Karpas-422 (cell line): ENCODE data around the gene LGALSL. TPM values are rescaled to one million over a fixed set of nuclear protein-coding genes. Genes with fewer than 3 reads are reported as not detected.

Source experiments
- DNase-seq: peaks from one replicate; pipeline ENCODE4 v3.0.0-alpha.2; 2015
- H2AFZ ChIP-seq: fragments of 200-600 bp; sonication (generic); 2 replicates; pipeline ENCODE4 v1.6.1; 2014; ENCODE audit warnings: antibody characterized with exemption, low read length, mixed read lengths
- H3K27ac ChIP-seq: fragments of 200-600 bp; sonication (generic); 2 replicates; pipeline ENCODE4 v1.5.1; 2014; ENCODE audit warnings: mild to moderate bottlenecking, low read length, moderate library complexity
- H3K27me3 ChIP-seq: fragments of 200-600 bp; sonication (generic); 2 replicates; pipeline ENCODE4 v1.6.1; 2014; ENCODE audit warnings: low read length, mixed read lengths
- H3K36me3 ChIP-seq: fragments of 200-600 bp; sonication (generic); 2 replicates; pipeline ENCODE4 v1.6.1; 2014; ENCODE audit warnings: low read length, mixed read lengths; ENCODE audit not compliant: insufficient read depth
- H3K4me1 ChIP-seq: fragments of 200-600 bp; sonication (generic); 2 replicates; pipeline ENCODE4 v1.6.1; 2014; ENCODE audit warnings: mild to moderate bottlenecking, low read length, mixed read lengths
- H3K4me2 ChIP-seq: fragments of 200-600 bp; sonication (generic); 2 replicates; pipeline ENCODE4 v1.6.1; 2014; ENCODE audit warnings: low read length, low read depth, mild to moderate bottlenecking; ENCODE audit not compliant: poor library complexity, severe bottlenecking
- H3K4me3 ChIP-seq: fragments of 200-600 bp; sonication (generic); 2 replicates; pipeline ENCODE4 v1.5.1; 2014; ENCODE audit warnings: mild to moderate bottlenecking, antibody characterized with exemption, low read length, mixed read lengths
- H3K79me2 ChIP-seq: fragments of 200-600 bp; sonication (generic); 2 replicates; pipeline ENCODE4 v1.6.1; 2014; ENCODE audit warnings: mild to moderate bottlenecking, low read length, mixed read lengths
- H3K9ac ChIP-seq: fragments of 200-600 bp; sonication (generic); 2 replicates; pipeline ENCODE4 v1.6.0; 2014; ENCODE audit warnings: low read length
- H3K9me2 ChIP-seq: fragments of 200-600 bp; sonication (generic), shearing (Covaris generic); replicated peaks from 2 replicates; pipeline ENCODE4 v1.6.0; 2014; ENCODE audit warnings: mild to moderate bottlenecking, low read length, moderate library complexity; ENCODE audit not compliant: insufficient read depth
- H3K9me3 ChIP-seq: fragments of 300-700, 200-600 bp; sonication (generic); 2 replicates; pipeline ENCODE4 v1.6.1; 2014; ENCODE audit warnings: low read length, mixed read lengths
- H4K20me1 ChIP-seq: fragments of 200-600 bp; sonication (generic); 2 replicates; pipeline ENCODE4 v1.6.1; 2014; ENCODE audit warnings: mild to moderate bottlenecking, antibody characterized with exemption, low read length, low read depth; ENCODE audit not compliant: insufficient read depth
- total RNA-seq: library from RNA; depleted of rRNA; stranded (reverse); fragments of >200 nt; shearing (Covaris generic); gene quantifications from 2 replicates; pipeline ENCODE4 v1.2.3, GENCODE V29; 2014; ENCODE audit warnings: low replicate concordance

LGALSL gene
- total RNA-seq, 1 experiment from 2014 or later = 2.9 TPM

DNA sequence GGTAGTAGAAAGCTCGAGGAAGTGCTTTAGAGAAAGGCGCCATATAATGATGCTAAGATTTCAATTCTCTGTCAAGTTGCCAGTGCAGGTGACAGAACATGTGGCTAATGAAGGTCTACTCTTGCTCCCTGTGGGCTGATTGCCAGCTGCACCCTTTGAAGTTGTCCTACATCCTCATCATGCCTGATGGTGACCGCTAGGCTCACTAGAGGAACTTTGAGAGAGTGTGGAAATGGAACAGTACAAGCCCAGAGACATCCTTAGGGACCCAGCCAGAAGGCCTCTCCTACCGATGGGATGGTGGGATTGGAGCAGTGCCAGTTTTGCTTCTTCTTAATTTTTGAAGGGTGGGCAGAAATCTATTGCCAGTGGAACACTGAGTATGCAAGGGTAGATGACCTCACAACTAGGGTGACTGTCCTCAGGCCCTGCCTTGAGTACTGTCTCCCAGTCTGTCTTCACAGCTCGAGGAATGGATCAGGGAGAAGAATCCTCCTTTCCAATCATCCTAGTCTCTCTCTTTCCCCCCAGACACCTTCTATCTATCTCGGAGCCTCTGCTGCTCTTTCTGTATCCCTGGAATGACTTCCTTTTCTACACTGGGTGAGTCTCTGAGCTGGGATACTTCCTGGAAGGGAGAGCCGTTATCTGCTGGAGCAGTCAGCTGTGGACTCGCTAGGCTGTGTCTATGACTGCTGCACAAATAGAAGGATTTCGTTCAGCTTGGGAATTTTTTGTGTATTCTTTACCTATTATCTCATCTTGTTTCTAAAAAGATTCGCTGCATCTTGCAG, 33.5 kb downstream of the LGALSL start:
- H4K20me1 ChIP-seq = no peaks in the 10 kb centered on the region
- no peaks in the 10 kb centered on the region for H3K27me3 ChIP-seq
- no peak for DNase-seq
- H3K9ac ChIP-seq = no peak overlapping the region
- H3K79me2 ChIP-seq = no peaks in the 10 kb centered on the region
- H3K4me1 ChIP-seq = peaks cover 4% of the 10 kb centered on the region
- H2AFZ ChIP-seq = no peak overlapping the region
- H3K4me2 ChIP-seq = no peak overlapping the region
- no peaks in the 10 kb centered on the region for H3K9me3 ChIP-seq
- no peaks in the 10 kb centered on the region for H3K36me3 ChIP-seq
- H3K9me2 ChIP-seq = no peaks in the 10 kb centered on the region
- no peak overlapping the region for H3K27ac ChIP-seq
- no peak overlapping the region for H3K4me3 ChIP-seq

DNA sequence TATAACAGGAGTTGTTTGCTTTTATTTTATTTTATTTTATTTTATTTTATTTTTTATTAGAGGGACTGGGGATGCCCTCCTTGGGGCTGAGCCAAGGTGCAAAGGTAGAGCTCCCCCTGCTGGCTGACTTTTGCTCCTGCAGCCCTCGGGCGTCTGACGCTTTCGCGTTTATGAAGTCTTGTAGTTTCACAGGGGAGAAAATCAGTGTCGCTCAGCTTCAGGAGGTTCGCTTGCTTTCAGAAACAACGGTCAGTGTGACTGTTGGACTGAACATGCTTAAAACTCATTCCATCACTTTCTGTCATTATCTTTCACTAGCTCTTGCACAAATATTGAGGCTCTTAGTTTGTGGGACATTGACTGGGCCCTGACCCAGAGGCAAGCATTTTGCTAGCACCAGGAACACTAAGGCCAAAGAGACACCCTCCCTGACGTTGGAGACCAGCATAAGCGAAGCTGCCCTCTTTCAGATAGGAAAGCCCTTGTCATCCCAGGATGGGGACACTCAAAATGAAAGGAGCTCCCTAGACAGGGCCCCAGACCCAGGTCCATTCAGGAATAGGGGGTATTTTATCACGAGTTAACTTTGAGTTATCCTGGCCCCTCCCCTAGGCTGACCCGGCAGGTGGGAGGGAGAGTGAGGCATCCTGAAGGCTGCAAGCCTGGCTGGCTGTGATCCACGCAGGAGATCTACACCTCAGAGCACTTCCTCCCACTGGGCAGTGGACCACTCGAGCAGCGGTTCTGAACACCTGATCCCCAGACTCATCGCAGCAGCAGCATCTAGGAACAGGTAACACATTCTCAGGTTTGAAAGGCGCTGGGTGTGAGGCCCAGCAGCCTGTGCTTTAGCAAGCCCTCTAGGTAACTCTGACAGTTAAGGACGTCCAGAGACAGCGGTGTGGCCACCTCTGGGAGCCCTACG, 34.4 kb downstream of the LGALSL start:
- H4K20me1 ChIP-seq = no peaks in the 10 kb centered on the region
- no peaks in the 10 kb centered on the region for H3K9me2 ChIP-seq
- DNase-seq = peak; percentile 95
- no peak overlapping the region for H3K27ac ChIP-seq
- H3K79me2 ChIP-seq = no peaks in the 10 kb centered on the region
- H3K4me3 ChIP-seq = no peak overlapping the region
- no peaks in the 10 kb centered on the region for H3K9me3 ChIP-seq
- H3K4me1 ChIP-seq = peaks cover 4% of the 10 kb centered on the region
- no peaks in the 10 kb centered on the region for H3K36me3 ChIP-seq
- peak overlapping the region; percentile 7 for H3K4me2 ChIP-seq
- H2AFZ ChIP-seq = peak overlapping the region; percentile 22; the same call in 1 of the 2 replicates
- 0 out of 2 replicates have a peak overlapping the region, but pooled peaks have one; percentile 5 for H3K9ac ChIP-seq
- H3K27me3 ChIP-seq = no peaks in the 10 kb centered on the region

DNA sequence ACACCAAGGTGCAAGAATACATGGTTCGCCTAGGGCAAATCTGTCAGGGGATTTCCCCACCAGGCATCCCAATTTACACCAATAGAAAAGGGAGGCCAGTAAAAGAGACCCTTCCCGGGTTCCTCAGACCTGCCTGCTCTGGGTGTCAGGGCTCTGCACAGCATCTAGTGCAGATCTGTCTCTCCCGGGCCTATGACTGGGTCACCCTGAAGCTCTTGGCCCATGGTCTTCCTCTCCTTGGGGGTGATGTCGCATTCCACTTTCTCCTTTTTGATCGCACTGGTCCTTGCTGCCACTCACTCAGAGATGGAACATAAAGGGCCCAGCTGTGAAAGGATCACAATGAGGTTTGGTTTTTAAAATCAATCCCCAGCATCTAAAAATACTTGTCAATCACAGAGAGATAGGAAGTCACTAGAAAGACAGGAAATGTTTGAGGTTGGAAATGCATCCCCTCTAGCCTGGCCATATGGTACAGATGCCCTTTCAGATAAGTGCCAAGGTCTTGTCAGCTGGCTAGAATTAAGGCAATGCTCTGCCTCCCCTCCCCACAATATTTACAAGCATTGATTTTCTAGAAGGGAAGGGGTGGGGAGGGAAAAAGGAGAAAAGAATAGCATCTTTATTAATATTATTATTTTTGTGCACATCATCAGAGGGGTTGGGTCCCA, 35.3 kb downstream of the LGALSL start:
- Histone ChIP-seq H3K27me3 (no peaks in the 10 kb centered on the region), H4K20me1 (no peaks in the 10 kb centered on the region), H3K36me3 (no peaks in the 10 kb centered on the region), H3K79me2 (no peaks in the 10 kb centered on the region), H3K9me2 (no peaks in the 10 kb centered on the region), H3K4me2 (no peak overlapping the region), H3K4me3 (no peak overlapping the region), H3K27ac (no peak overlapping the region), H3K4me1 (peaks cover 4% of the 10 kb centered on the region), H2AFZ (no peak overlapping the region), H3K9me3 (no peaks in the 10 kb centered on the region), H3K9ac (no peak overlapping the region)
- DNase-seq = no peak

DNA sequence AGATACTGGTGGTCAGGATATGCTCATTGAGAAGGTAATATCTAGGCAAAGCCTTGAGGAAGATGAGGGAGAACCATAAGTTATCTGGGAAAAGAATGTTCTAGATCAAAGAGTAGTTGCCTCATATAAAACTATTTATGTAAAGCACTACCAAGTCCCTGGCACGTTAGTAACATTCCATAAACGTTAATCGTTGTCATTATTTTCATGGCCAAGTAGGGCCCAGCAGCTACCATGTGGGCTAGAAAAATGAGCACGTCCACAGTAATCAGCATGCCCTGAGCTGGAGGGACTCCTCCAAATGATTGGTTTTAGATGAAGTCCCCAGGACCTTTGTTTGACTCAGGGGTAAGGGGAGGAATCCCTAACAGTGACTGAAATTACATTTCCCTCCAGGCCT, 37.5 kb downstream of the LGALSL start:
- Histone ChIP-seq H4K20me1 (no peaks in the 10 kb centered on the region), H3K9ac (no peak overlapping the region), H3K4me1 (peaks cover 4% of the 10 kb centered on the region), H3K4me3 (no peak overlapping the region), H3K27ac (no peak overlapping the region), H3K79me2 (no peaks in the 10 kb centered on the region), H3K4me2 (no peak overlapping the region), H3K27me3 (no peaks in the 10 kb centered on the region), H3K9me2 (no peaks in the 10 kb centered on the region), H2AFZ (no peak overlapping the region), H3K9me3 (no peaks in the 10 kb centered on the region), H3K36me3 (no peaks in the 10 kb centered on the region)
- no peak for DNase-seq

DNA sequence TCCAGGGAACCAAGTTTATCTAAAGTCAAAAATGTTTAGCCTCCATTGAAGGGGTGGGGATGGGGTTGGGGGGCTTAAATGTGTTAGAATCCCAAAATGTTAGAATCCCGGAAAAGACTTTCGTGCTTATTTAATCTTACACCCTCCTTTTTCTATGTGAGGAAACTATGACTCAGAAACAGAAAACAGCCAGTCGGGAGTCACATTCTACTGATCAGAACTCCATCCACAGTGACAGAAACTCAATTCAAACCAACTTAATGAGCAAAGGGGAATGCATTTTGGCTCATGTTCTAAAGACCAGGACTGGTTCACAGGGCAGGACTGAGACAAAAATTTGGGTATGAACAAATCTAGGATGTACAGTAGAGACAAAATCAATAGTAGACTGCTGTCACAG, 38.3 kb downstream of the LGALSL start:
- Histone ChIP-seq H3K4me2 (no peak overlapping the region), H3K4me3 (no peak overlapping the region), H3K9ac (no peak overlapping the region), H3K4me1 (peaks cover 4% of the 10 kb centered on the region), H3K27me3 (no peaks in the 10 kb centered on the region), H3K9me2 (no peaks in the 10 kb centered on the region), H4K20me1 (no peaks in the 10 kb centered on the region), H3K79me2 (no peaks in the 10 kb centered on the region), H3K36me3 (no peaks in the 10 kb centered on the region), H3K9me3 (no peaks in the 10 kb centered on the region), H2AFZ (no peak overlapping the region), H3K27ac (no peak overlapping the region)
- DNase-seq = no peak

GRCh38 chr2:64492821-64493220, 38.9 kb downstream of the LGALSL start:
- Histone ChIP-seq H3K9ac (no peak overlapping the region), H3K4me2 (no peak overlapping the region), H3K79me2 (no peaks in the 10 kb centered on the region), H3K9me2 (no peaks in the 10 kb centered on the region), H3K36me3 (no peaks in the 10 kb centered on the region), H3K4me3 (no peak overlapping the region), H3K9me3 (no peaks in the 10 kb centered on the region), H2AFZ (no peak overlapping the region), H3K27ac (no peak overlapping the region), H3K4me1 (peaks cover 4% of the 10 kb centered on the region), H3K27me3 (no peaks in the 10 kb centered on the region), H4K20me1 (no peaks in the 10 kb centered on the region)
- no peak for DNase-seq

GRCh38 chr2:64493788-64494187, 39.8 kb downstream of the LGALSL start:
- Histone ChIP-seq H2AFZ (peak overlapping the region; percentile 36; the same call in 1 of the 2 replicates), H3K4me2 (no peak overlapping the region), H3K9me2 (no peaks in the 10 kb centered on the region), H3K4me1 (no peaks in the 10 kb centered on the region), H4K20me1 (no peaks in the 10 kb centered on the region), H3K4me3 (no peak overlapping the region), H3K9me3 (no peaks in the 10 kb centered on the region), H3K79me2 (no peaks in the 10 kb centered on the region), H3K36me3 (no peaks in the 10 kb centered on the region), H3K9ac (no peak overlapping the region), H3K27me3 (no peaks in the 10 kb centered on the region), H3K27ac (no peak overlapping the region)
- DNase-seq = peak; percentile 59

DNA sequence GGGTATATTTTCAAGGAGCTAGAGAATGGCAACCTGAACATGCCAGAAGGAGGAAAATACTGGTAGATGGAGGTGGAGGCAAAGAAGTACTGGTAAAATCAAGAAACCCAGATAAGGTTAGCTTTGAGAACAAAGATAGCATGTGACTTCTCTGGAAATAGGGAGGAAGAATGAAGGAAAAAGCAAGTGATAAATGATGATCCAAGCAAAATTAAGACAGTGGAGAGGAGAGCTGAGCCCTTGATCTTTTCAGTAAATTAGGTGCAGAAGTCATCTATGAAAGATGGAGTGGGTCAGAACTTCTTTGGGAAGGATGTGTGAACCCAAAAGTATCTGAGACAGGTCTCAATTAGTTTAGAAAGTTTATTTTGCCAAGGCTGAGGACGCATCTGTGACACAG, 44.5 kb downstream of the LGALSL start:
- H4K20me1 ChIP-seq = no peaks in the 10 kb centered on the region
- H3K4me3 ChIP-seq = no peak overlapping the region
- no peak for DNase-seq
- no peaks in the 10 kb centered on the region for H3K36me3 ChIP-seq
- no peak overlapping the region for H3K27ac ChIP-seq
- H3K9me2 ChIP-seq = no peaks in the 10 kb centered on the region
- H3K4me2 ChIP-seq = no peak overlapping the region
- no peaks in the 10 kb centered on the region for H3K79me2 ChIP-seq
- H3K9me3 ChIP-seq = no peaks in the 10 kb centered on the region
- H2AFZ ChIP-seq = no peak overlapping the region
- no peaks in the 10 kb centered on the region for H3K4me1 ChIP-seq
- no peak overlapping the region for H3K9ac ChIP-seq
- H3K27me3 ChIP-seq = no peaks in the 10 kb centered on the region
